CD14-positive monocyte (primary cell): ENCODE data around the gene NIT1. TPM values are rescaled to one million over a fixed set of nuclear protein-coding genes. Genes with fewer than 3 reads are reported as not detected.

ENCODE experiments used
- DNase-seq, 3 donors: peaks; one replicate each; pipeline ENCODE4 v3.0.0-alpha.2; 2011 to 2022
- H2AFZ ChIP-seq: 2 replicates; pipeline ENCODE4 v1.6.0; 2012; ENCODE audit warnings: mild to moderate bottlenecking, low read depth, low read length, inconsistent platforms; ENCODE audit not compliant: insufficient read depth, poor library complexity, severe bottlenecking
- H3K27ac ChIP-seq, 2 donors: 1 replicate in 1 of 2; 2 replicates in 1 of 2; pipeline ENCODE4 v1.5.1; 2012 to 2013; ENCODE audit warnings: low read length in 2 of 2, control low read depth in 1 of 2, inconsistent platforms in 1 of 2, low read depth in 1 of 2, mild to moderate bottlenecking in 1 of 2
- H3K27me3 ChIP-seq, 2 donors: one replicate each; pipeline versions ENCODE4 v1.6.0 to v1.6.1; 2011 to 2013; ENCODE audit warnings: low read length in 2 of 2; ENCODE audit not compliant: control insufficient read depth in 2 of 2, insufficient read depth in 2 of 2
- H3K36me3 ChIP-seq, 2 donors: replicated peaks in 1 of 2; 1 replicate in 1 of 2; 2 replicates in 1 of 2; pipeline versions ENCODE4 v1.5.1 to v1.6.1; 2012 to 2013; ENCODE audit warnings: low read length in 2 of 2, control low read depth in 1 of 2, inconsistent platforms in 1 of 2, mild to moderate bottlenecking in 1 of 2; ENCODE audit not compliant: insufficient read depth in 2 of 2, control insufficient read depth in 1 of 2
- H3K4me1 ChIP-seq, 2 donors: 1 replicate in 1 of 2; 2 replicates in 1 of 2; pipeline versions ENCODE4 v1.5.1 to v1.6.1; 2012 to 2013; ENCODE audit warnings: low read length in 2 of 2, control low read depth in 1 of 2, inconsistent platforms in 1 of 2, mild to moderate bottlenecking in 1 of 2, moderate library complexity in 1 of 2; ENCODE audit not compliant: insufficient read depth in 2 of 2, control insufficient read depth in 1 of 2
- H3K4me2 ChIP-seq: replicated peaks from 2 replicates; pipeline ENCODE3; 2012; ENCODE audit warnings: low read length, moderate library complexity, mild to moderate bottlenecking; ENCODE audit not compliant: poor library complexity, severe bottlenecking; ENCODE audit errors: extremely low read depth
- H3K4me3 ChIP-seq, 3 experiments: fragments of 200-600 bp in 1 of 3; sonication (generic) in 1 of 3; replicated peaks in 1 of 3; 1 replicate in 2 of 3; 2 replicates in 1 of 3; pipeline ENCODE4 v1.5.1; 2011 to 2013; ENCODE audit warnings: low read length in 3 of 3, mild to moderate bottlenecking in 3 of 3, control low read depth in 2 of 3, low read depth in 2 of 3, inconsistent platforms in 1 of 3, moderate library complexity in 1 of 3
- H3K79me2 ChIP-seq: 2 replicates; pipeline ENCODE4 v1.6.0; 2012; ENCODE audit warnings: mild to moderate bottlenecking, control low read depth, inconsistent platforms, low read length, moderate library complexity; ENCODE audit not compliant: insufficient read depth
- H3K9ac ChIP-seq: 2 replicates; pipeline ENCODE4 v1.6.0; 2017; ENCODE audit warnings: low read length, mild to moderate bottlenecking; ENCODE audit not compliant: insufficient read depth, poor library complexity, severe bottlenecking
- H3K9me3 ChIP-seq, 2 donors: replicated peaks in 1 of 2; 1 replicate in 1 of 2; 2 replicates in 1 of 2; pipeline versions ENCODE4 v1.5.1 to v1.6.1; 2012 to 2013; ENCODE audit warnings: low read length in 2 of 2, control low read depth in 1 of 2; ENCODE audit not compliant: control insufficient read depth in 1 of 2, insufficient read depth in 1 of 2
- H4K20me1 ChIP-seq: 2 replicates; pipeline ENCODE4 v1.6.0; 2012; ENCODE audit warnings: mild to moderate bottlenecking, low read length, control low read depth, moderate library complexity; ENCODE audit not compliant: insufficient read depth
- H3K27ac Mint-ChIP-seq, 7 donors: one replicate each; pipeline ENCODE4 v1.8.0; 2020; ENCODE audit warnings: mild to moderate bottlenecking in 7 of 7, mixed read lengths in 7 of 7, moderate library complexity in 6 of 7, inconsistent platforms in 2 of 7
- H3K27me3 Mint-ChIP-seq, 3 donors: one replicate each; pipeline ENCODE4 v1.8.0; 2021 to 2022; ENCODE audit warnings: low read depth in 3 of 3, mild to moderate bottlenecking in 3 of 3, mixed read lengths in 3 of 3, moderate library complexity in 3 of 3, inconsistent platforms in 1 of 3
- H3K36me3 Mint-ChIP-seq, 2 donors: one replicate each; pipeline ENCODE4 v1.8.0; 2020; ENCODE audit warnings: mixed read lengths in 2 of 2, inconsistent platforms in 1 of 2, mild to moderate bottlenecking in 1 of 2
- H3K4me1 Mint-ChIP-seq: one replicate; pipeline ENCODE4 v1.8.0; 2020; ENCODE audit warnings: mild to moderate bottlenecking, mixed read lengths
- H3K4me3 Mint-ChIP-seq, 2 donors: one replicate each; pipeline ENCODE4 v1.8.0; 2020; ENCODE audit warnings: mild to moderate bottlenecking in 2 of 2, mixed read lengths in 2 of 2, moderate library complexity in 1 of 2
- H3K9me3 Mint-ChIP-seq, 7 donors: one replicate each; pipeline ENCODE4 v1.8.0; 2020 to 2022; ENCODE audit warnings: mixed read lengths in 7 of 7, mild to moderate bottlenecking in 6 of 7, moderate library complexity in 6 of 7, inconsistent platforms in 2 of 7
- WGBS: methylation state at CpG from one replicate; pipeline ENCODE4 v1.1.5; 2013; ENCODE audit warnings: missing lambda C conversion rate; ENCODE audit not compliant: insufficient coverage; 5-methylcytosine and 5-hydroxymethylcytosine counted together
- intact Hi-C, 2 donors: fragments of 100-400 bp; cut with micrococcal nuclease; formaldehyde crosslinking; loops; one replicate each; pipeline versions ENCODE4 v1.15.0 to v1.15.1; 2023
- polyA plus RNA-seq, 3 donors: library from polyadenylated mRNA; depleted of rRNA in 1 of 3; unstranded in 2 of 3; stranded (reverse) in 1 of 3; fragments of 300-500 nt in 2 of 3; fragments of >200 nt in 1 of 3; fragmentation: Illumina TruSeq in 2 of 3; gene quantifications; 1 replicate in 2 of 3; 2 replicates in 1 of 3; pipeline ENCODE4 v1.2.3, GENCODE V29; 2012 to 2021
- TF ChIP-seq, protein P1 (sequence below): fragments of 200-600 bp; IDR thresholded peaks from one replicate; pipeline ENCODE4 v1.8.0; 2022; ENCODE audit warnings: antibody characterized with exemption, mild to moderate bottlenecking

Gene NIT1
- polyA plus RNA-seq, 3 donors, result 28.4 to 84.7 (median 35.7) TPM

DNA sequence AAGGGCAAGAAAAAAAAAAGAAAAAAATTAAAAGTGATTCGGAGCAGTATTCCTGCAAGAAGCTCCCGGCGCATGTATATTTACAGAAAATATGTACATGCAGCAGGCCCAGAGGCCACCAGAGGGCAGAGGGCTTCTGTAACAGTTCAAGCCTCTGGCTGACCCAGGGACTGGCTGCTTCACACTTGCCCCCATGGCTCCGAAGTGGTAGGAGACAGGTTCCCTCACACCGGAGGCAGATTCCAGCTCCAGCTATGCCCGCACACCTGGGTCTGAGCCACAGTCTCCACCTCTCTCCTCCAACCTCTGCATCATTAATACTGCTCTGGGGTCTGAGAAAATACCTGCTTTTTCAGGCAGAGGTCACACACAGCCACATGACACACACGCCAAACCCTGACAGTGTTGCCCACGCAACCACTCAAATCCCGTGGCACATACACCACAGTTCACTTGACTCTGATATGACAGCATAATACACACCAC is 46.0 kb upstream of the NIT1 start:
- no peaks in the 10 kb centered on the region for H3K27me3 ChIP-seq
- Mint-ChIP-seq H3K4me3 (no peak overlapping the region), H3K9me3 (peaks cover 0 to 2% (median 0%) of the 10 kb centered on the region in 7 donors), H3K27me3 (peaks cover 0 to 1% (median under 1%) of the 10 kb centered on the region in 3 donors), H3K4me1 (peaks cover 42% of the 10 kb centered on the region), H3K27ac (peak overlapping the region in 6 of 7 donors; percentile 43 to 82 (median 72)), H3K36me3 (peaks cover 1 to 12% of the 10 kb centered on the region in 2 donors)
- peak overlapping the region; percentile 19 for H2AFZ ChIP-seq
- peaks cover 35 to 38% of the 10 kb centered on the region in 2 donors for H3K4me1 ChIP-seq
- TF ChIP-seq, protein P1, sequence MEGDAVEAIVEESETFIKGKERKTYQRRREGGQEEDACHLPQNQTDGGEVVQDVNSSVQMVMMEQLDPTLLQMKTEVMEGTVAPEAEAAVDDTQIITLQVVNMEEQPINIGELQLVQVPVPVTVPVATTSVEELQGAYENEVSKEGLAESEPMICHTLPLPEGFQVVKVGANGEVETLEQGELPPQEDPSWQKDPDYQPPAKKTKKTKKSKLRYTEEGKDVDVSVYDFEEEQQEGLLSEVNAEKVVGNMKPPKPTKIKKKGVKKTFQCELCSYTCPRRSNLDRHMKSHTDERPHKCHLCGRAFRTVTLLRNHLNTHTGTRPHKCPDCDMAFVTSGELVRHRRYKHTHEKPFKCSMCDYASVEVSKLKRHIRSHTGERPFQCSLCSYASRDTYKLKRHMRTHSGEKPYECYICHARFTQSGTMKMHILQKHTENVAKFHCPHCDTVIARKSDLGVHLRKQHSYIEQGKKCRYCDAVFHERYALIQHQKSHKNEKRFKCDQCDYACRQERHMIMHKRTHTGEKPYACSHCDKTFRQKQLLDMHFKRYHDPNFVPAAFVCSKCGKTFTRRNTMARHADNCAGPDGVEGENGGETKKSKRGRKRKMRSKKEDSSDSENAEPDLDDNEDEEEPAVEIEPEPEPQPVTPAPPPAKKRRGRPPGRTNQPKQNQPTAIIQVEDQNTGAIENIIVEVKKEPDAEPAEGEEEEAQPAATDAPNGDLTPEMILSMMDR, result peak; percentile 91
- intact Hi-C loops, result loop anchor here (1.0 to 5.0 kb wide), 3 partner anchors 11 to 60 kb away; partner anchors contain the start of gene DEDD (in 1 of the 2)
- no peaks in the 10 kb centered on the region for H3K9me3 ChIP-seq
- no peak overlapping the region for H3K4me2 ChIP-seq
- H3K27ac ChIP-seq, result no peak overlapping the region
- 33% methylated on average over 8 of the region's 9 CpGs for WGBS
- H3K36me3 ChIP-seq, result no peaks in the 10 kb centered on the region
- no peak overlapping the region for H3K4me3 ChIP-seq
- H4K20me1 ChIP-seq, result peaks cover under 1% of the 10 kb centered on the region
- peaks cover 36% of the 10 kb centered on the region for H3K79me2 ChIP-seq
- H3K9ac ChIP-seq, result no peak overlapping the region
- peak; percentile 69 to 84 (median 79) for DNase-seq

GRCh38 chr1:161072751-161073449 is 45.0 kb upstream of the NIT1 start:
- no peak overlapping the region for H2AFZ ChIP-seq
- TF ChIP-seq, protein P1, result no peak
- Mint-ChIP-seq H3K9me3 (peaks cover 0 to 2% (median 0%) of the 10 kb centered on the region in 7 donors), H3K36me3 (peaks cover 0 to 2% of the 10 kb centered on the region in 2 donors), H3K27me3 (peaks cover 0 to 1% (median 0%) of the 10 kb centered on the region in 3 donors), H3K4me1 (peaks cover 32% of the 10 kb centered on the region), H3K27ac (peak overlapping the region in 1 of 7 donors; percentile 33), H3K4me3 (no peak overlapping the region)
- 93% methylated on average over 19 of the region's 19 CpGs for WGBS
- no peak for DNase-seq
- H3K36me3 ChIP-seq, result no peaks in the 10 kb centered on the region
- no peak overlapping the region for H3K4me2 ChIP-seq
- H3K9ac ChIP-seq, result no peak overlapping the region
- H4K20me1 ChIP-seq, result no peaks in the 10 kb centered on the region
- peaks cover 25 to 29% of the 10 kb centered on the region in 2 donors for H3K4me1 ChIP-seq
- no peaks in the 10 kb centered on the region for H3K27me3 ChIP-seq
- intact Hi-C loops, result loop anchor here (1.0 to 5.0 kb wide), 2 partner anchors 10 to 59 kb away; partner anchors contain the start of gene DEDD (in 1 of the 2)
- no peak overlapping the region for H3K27ac ChIP-seq
- no peaks in the 10 kb centered on the region for H3K9me3 ChIP-seq
- no peak overlapping the region for H3K4me3 ChIP-seq
- peaks cover 26% of the 10 kb centered on the region for H3K79me2 ChIP-seq
